ENCODE measurements around the gene CDH16. TPM values are rescaled to one million over a fixed set of nuclear protein-coding genes. Genes with fewer than 3 reads are reported as not detected.

Gene CDH16
- total and polyA plus RNA-seq, 2 of the 13 experiments (the other 11 are each of a cell fraction or from before 2014, with no cell fraction given), result 2.7 to 3.9 TPM

DNA sequence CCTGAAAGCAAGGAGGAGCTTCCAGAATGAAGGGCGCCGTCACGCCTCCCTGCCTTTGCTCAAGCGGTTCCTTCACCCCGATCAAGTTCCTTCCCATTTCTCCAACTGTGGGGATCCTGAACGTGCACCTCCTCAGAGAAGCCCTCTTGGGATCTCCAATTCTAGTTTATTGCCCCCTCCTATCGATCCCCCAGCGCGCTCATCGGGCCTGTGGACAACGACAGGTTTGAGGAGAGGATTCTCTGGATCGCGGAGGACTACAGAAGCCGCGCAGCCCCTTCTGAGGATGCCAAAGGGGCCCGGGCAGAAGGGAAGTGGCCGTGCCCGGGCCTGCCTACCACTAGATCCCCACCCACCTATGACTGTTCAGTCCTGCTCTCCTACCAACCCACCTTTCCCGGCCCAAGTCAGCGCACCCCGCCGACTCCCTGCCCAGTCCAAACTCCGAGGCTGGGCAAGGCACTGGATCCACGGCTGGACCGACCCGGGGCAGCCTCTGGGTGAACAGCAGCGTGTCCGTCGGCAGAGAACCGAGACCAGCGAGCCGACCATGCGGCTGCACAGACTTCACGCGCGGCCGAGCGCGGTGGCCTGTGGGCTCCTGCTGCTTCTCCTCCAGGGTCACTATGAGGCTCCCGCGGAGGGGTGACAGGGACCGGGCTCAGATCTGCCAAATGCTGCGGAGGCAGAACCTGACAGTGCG, 29.6 kb upstream of the CDH16 start (continued):
- no peak for TF ChIP-seq ZNF572 (CRISPR knock-in tag; IDR thresholded peaks at IDR 0.05)
- TF ChIP-seq ELF4 (CRISPR knock-in tag; IDR thresholded peaks at IDR 0.05; ENCODE audit: borderline replicate concordance), result no peak
- peak; percentile 74; the same call in 1 of the 2 replicates for TF ChIP-seq ZNF768 (CRISPR knock-in tag; IDR thresholded peaks at IDR 0.05)
- no peak for TF ChIP-seq NR1H2 (CRISPR knock-in tag; IDR thresholded peaks at IDR 0.05; ENCODE audit: borderline replicate concordance, low read depth)
- TF ChIP-seq SOX5 (CRISPR knock-in tag; IDR thresholded peaks at IDR 0.05; ENCODE audit: borderline replicate concordance), result no peak
- TF ChIP-seq, protein P1, sequence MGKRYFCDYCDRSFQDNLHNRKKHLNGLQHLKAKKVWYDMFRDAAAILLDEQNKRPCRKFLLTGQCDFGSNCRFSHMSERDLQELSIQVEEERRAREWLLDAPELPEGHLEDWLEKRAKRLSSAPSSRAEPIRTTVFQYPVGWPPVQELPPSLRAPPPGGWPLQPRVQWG (CRISPR knock-in tag; IDR thresholded peaks at IDR 0.05; ENCODE audit: borderline replicate concordance, low read depth), result no peak
- TF ChIP-seq ZNF792 (CRISPR knock-in tag; IDR thresholded peaks at IDR 0.05), result no peak
- no peak for TF ChIP-seq ZNF7 (CRISPR knock-in tag; IDR thresholded peaks at IDR 0.05)
- TF ChIP-seq TBX3 (IDR thresholded peaks at IDR 0.05; ENCODE audit: borderline replicate concordance), result no peak
- peak; percentile 18 for TF ChIP-seq HNRNPLL (IDR thresholded peaks at IDR 0.05; ENCODE audit: low read depth, low read length, poor library complexity, severe bottlenecking)
- no peak for TF ChIP-seq ZC3H4 (CRISPR knock-in tag; IDR thresholded peaks at IDR 0.05; ENCODE audit: borderline replicate concordance)
- no peak for TF ChIP-seq ZNF790 (CRISPR knock-in tag; IDR thresholded peaks at IDR 0.05; ENCODE audit: borderline replicate concordance)
- no peak for TF ChIP-seq FOSL1 (CRISPR knock-in tag; IDR thresholded peaks at IDR 0.05; ENCODE audit: borderline replicate concordance)
- no peak for TF ChIP-seq IKZF1 (IDR thresholded peaks at IDR 0.05)
- no peak for TF ChIP-seq ZNF160 (CRISPR knock-in tag; IDR thresholded peaks at IDR 0.05)
- TF ChIP-seq TBX2 (CRISPR knock-in tag; IDR thresholded peaks at IDR 0.05; ENCODE audit: borderline replicate concordance), result peak; percentile 25; the same call in 1 of the 2 replicates
- no peak for TF ChIP-seq ZNF678 (CRISPR knock-in tag; IDR thresholded peaks at IDR 0.05)
- 0 out of 2 replicates have a peak, but pooled peaks have one; percentile 11 for TF ChIP-seq SALL1 (CRISPR knock-in tag; IDR thresholded peaks at IDR 0.05)
- TF ChIP-seq, protein P2, sequence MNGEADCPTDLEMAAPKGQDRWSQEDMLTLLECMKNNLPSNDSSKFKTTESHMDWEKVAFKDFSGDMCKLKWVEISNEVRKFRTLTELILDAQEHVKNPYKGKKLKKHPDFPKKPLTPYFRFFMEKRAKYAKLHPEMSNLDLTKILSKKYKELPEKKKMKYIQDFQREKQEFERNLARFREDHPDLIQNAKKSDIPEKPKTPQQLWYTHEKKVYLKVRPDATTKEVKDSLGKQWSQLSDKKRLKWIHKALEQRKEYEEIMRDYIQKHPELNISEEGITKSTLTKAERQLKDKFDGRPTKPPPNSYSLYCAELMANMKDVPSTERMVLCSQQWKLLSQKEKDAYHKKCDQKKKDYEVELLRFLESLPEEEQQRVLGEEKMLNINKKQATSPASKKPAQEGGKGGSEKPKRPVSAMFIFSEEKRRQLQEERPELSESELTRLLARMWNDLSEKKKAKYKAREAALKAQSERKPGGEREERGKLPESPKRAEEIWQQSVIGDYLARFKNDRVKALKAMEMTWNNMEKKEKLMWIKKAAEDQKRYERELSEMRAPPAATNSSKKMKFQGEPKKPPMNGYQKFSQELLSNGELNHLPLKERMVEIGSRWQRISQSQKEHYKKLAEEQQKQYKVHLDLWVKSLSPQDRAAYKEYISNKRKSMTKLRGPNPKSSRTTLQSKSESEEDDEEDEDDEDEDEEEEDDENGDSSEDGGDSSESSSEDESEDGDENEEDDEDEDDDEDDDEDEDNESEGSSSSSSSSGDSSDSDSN (CRISPR knock-in tag; IDR thresholded peaks at IDR 0.05), result peak; percentile 63; the same call in 1 of the 2 replicates
- TF ChIP-seq, protein P3, sequence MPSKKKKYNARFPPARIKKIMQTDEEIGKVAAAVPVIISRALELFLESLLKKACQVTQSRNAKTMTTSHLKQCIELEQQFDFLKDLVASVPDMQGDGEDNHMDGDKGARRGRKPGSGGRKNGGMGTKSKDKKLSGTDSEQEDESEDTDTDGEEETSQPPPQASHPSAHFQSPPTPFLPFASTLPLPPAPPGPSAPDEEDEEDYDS (CRISPR knock-in tag; IDR thresholded peaks at IDR 0.05), result no peak
- no peak for TF ChIP-seq ZBTB1 (CRISPR knock-in tag; IDR thresholded peaks at IDR 0.05; ENCODE audit: borderline replicate concordance)
- TF ChIP-seq, protein P4, sequence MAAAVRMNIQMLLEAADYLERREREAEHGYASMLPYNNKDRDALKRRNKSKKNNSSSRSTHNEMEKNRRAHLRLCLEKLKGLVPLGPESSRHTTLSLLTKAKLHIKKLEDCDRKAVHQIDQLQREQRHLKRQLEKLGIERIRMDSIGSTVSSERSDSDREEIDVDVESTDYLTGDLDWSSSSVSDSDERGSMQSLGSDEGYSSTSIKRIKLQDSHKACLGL (CRISPR knock-in tag; IDR thresholded peaks at IDR 0.05), result no peak
- no peak for TF ChIP-seq FOXC1 (CRISPR knock-in tag; IDR thresholded peaks at IDR 0.05; ENCODE audit: borderline replicate concordance)
- no peak for TF ChIP-seq NBN (conservative IDR thresholded peaks at IDR 0.05)
- TF ChIP-seq SIX4 (CRISPR knock-in tag; IDR thresholded peaks at IDR 0.05), result no peak
- no peak for TF ChIP-seq ZNF878 (CRISPR knock-in tag; IDR thresholded peaks at IDR 0.05)
- no peak for TF ChIP-seq ZNF781 (CRISPR knock-in tag; IDR thresholded peaks at IDR 0.05; ENCODE audit: borderline replicate concordance, not compliant biosample characterization)
- no peak for TF ChIP-seq NFYC (CRISPR knock-in tag; IDR thresholded peaks at IDR 0.05)

Measured in HepG2 (cell line).